ENCODE results near the gene OSBPL10.

- TF ChIP-seq CTCF (IDR thresholded peaks at IDR 0.05; ENCODE audit: low read depth, low read length) (no peak), EZH2phosphoT487 (IDR thresholded peaks at IDR 0.05; ENCODE audit: low read depth) (no peak)
Measured at GRCh38 chr3:31911124-31911523, 69.9 kb downstream of the OSBPL10 start.
